HCEC 1CT (cell line): Measurements from ENCODE around the gene PHKA2.

ENCODE experiments used
- DNase-seq: peaks from one replicate; pipeline ENCODE4 v3.0.0-alpha.2; 2017

PHKA2 gene

GRCh38 chrX:18971506-18971905 is 12.4 kb downstream of the PHKA2 start:
- no peak for DNase-seq

GRCh38 chrX:18970465-18970864 is 13.4 kb downstream of the PHKA2 start:
- peak; percentile 8 for DNase-seq

- DNase-seq: no peak
Observed at GRCh38 chrX:18966624-18967023, 17.3 kb downstream of the PHKA2 start.

GRCh38 chrX:18964901-18965300 is 19.0 kb downstream of the PHKA2 start:
- DNase-seq: no peak

- no peak for DNase-seq
Observed at GRCh38 chrX:18964026-18964425, 19.9 kb downstream of the PHKA2 start.

GRCh38 chrX:18962329-18962728 is 21.6 kb downstream of the PHKA2 start:
- no peak for DNase-seq

GRCh38 chrX:18961686-18962085 is 22.2 kb downstream of the PHKA2 start:
- peak; percentile 33 for DNase-seq

- no peak for DNase-seq
Observed at GRCh38 chrX:18956303-18957032, 27.4 kb downstream of the PHKA2 start.

GRCh38 chrX:18955676-18956075 is 28.2 kb downstream of the PHKA2 start:
- DNase-seq: no peak

GRCh38 chrX:18951032-18951431 is 32.9 kb downstream of the PHKA2 start:
- DNase-seq: no peak

GRCh38 chrX:18949944-18950301 is 34.0 kb downstream of the PHKA2 start:
- DNase-seq: no peak

GRCh38 chrX:18949291-18949943 is 34.5 kb downstream of the PHKA2 start:
- no peak for DNase-seq

- no peak for DNase-seq
Observed at GRCh38 chrX:18946611-18947010, 37.3 kb downstream of the PHKA2 start.

- DNase-seq: no peak
Observed at GRCh38 chrX:18946157-18946556, 37.8 kb downstream of the PHKA2 start.

- DNase-seq: no peak
Observed at GRCh38 chrX:18945483-18945882, 38.4 kb downstream of the PHKA2 start.

- no peak for DNase-seq
Observed at GRCh38 chrX:18944482-18944881, 39.4 kb downstream of the PHKA2 start.

- no peak for DNase-seq
Observed at GRCh38 chrX:18941896-18942295, 42.0 kb downstream of the PHKA2 start.

- no peak for DNase-seq
Observed at GRCh38 chrX:18938710-18939109, 45.2 kb downstream of the PHKA2 start.

- DNase-seq: no peak
Observed at GRCh38 chrX:18937173-18937572, 46.7 kb downstream of the PHKA2 start.

- DNase-seq: no peak
Observed at GRCh38 chrX:18935893-18936292, 48.0 kb downstream of the PHKA2 start.

- DNase-seq: no peak
Observed at GRCh38 chrX:18934708-18935107, 49.2 kb downstream of the PHKA2 start.

GRCh38 chrX:18933617-18934016 is 50.3 kb downstream of the PHKA2 start:
- no peak for DNase-seq

GRCh38 chrX:18931972-18932371 is 51.9 kb downstream of the PHKA2 start:
- peak; percentile 7 for DNase-seq

GRCh38 chrX:18929775-18930174 is 54.1 kb downstream of the PHKA2 start:
- DNase-seq: no peak

GRCh38 chrX:18927558-18927957 is 56.4 kb downstream of the PHKA2 start:
- no peak for DNase-seq
